ENCODE data around the gene F5.

The F5 gene

GRCh38 chr1:169529068-169529642 is 57.1 kb downstream of the F5 start:
- TF ChIP-seq, protein P1, sequence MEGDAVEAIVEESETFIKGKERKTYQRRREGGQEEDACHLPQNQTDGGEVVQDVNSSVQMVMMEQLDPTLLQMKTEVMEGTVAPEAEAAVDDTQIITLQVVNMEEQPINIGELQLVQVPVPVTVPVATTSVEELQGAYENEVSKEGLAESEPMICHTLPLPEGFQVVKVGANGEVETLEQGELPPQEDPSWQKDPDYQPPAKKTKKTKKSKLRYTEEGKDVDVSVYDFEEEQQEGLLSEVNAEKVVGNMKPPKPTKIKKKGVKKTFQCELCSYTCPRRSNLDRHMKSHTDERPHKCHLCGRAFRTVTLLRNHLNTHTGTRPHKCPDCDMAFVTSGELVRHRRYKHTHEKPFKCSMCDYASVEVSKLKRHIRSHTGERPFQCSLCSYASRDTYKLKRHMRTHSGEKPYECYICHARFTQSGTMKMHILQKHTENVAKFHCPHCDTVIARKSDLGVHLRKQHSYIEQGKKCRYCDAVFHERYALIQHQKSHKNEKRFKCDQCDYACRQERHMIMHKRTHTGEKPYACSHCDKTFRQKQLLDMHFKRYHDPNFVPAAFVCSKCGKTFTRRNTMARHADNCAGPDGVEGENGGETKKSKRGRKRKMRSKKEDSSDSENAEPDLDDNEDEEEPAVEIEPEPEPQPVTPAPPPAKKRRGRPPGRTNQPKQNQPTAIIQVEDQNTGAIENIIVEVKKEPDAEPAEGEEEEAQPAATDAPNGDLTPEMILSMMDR (IDR thresholded peaks at IDR 0.05; ENCODE audit: insufficient read depth, low read depth, low read length, missing control alignments): no peak
- DNase-seq (ENCODE audit: low read depth): peak; percentile 97
- H3K4me3 ChIP-seq (ENCODE audit: low read length): peak overlapping the region; percentile 22

DNA sequence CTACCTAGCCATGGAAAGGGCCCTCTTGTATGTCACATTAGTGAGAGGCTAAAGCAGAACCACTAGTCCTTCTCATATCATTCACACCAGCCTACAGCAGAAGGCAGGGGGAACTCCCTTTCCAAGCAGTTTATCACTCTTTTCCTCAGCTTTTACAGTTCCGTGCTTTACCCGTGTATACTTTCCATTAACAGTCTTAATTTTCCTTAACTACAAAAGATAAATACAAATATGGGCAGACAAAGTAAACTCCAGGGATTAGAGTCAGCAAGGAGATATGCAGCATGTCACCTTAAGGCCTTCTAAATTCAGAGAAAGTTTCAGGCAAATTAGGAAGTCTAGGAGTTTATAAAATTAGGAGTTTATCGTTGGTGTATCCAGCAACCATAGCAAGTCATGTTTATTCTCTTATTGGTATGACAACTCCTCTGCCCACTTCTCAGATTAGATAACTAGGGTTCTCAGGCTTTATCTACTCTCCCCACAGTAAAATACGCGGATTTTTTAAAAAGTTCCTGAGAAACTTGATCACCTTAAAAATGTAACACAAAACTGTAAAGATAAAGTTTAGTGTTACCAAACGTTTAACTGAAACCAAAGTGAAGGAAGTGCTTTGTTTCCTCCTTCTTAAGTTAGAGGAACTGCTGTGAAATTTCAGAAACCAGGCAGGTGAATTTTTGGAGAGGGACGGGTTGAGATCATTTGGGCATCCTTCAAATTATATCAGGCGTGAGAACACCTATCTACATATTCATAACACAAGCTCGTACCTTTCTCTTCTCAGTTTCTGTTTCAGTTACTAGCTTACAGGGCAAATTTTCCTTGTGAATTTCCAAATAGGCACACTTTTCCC is 57.8 kb downstream of the F5 start:
- H3K4me3 ChIP-seq (ENCODE audit: low read length): peak overlapping the region; percentile 22

GRCh38 chr1:169527451-169528214 is 58.6 kb downstream of the F5 start:
- DNase-seq (ENCODE audit: low read depth): peak; percentile 85
- no peak overlapping the region for H3K4me3 ChIP-seq (ENCODE audit: low read length)
- TF ChIP-seq, protein P1 (IDR thresholded peaks at IDR 0.05; ENCODE audit: insufficient read depth, low read depth, low read length, missing control alignments): no peak

More for the DNA sequence above, 57.8 kb downstream of the F5 start:
- peak; percentile 18 for DNase-seq (ENCODE audit: low read depth)
- TF ChIP-seq, protein P1 (IDR thresholded peaks at IDR 0.05; ENCODE audit: insufficient read depth, low read depth, low read length, missing control alignments): no peak

DNA sequence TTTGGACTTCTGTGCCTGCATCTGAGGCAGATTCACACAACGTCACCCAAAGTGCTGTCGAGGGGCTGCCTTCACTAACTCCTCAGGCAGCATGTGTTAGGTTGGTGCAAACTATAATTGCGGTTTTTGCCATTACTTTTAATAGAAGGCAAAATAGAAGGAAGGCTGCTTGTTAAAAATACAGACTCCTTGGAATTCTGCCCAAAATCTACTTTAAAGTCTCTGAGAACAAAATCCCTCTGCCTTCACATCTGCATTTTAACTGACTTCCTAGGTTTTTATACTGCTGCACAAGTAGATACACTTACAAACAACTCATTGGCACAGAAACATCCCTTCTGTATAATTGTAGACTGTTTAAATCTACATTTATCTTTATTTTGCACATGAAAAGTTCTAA is 59.3 kb downstream of the F5 start:
- DNase-seq (ENCODE audit: low read depth): no peak
- TF ChIP-seq, protein P1 (IDR thresholded peaks at IDR 0.05; ENCODE audit: insufficient read depth, low read depth, low read length, missing control alignments): no peak
- H3K4me3 ChIP-seq (ENCODE audit: low read length): no peak overlapping the region

DNA sequence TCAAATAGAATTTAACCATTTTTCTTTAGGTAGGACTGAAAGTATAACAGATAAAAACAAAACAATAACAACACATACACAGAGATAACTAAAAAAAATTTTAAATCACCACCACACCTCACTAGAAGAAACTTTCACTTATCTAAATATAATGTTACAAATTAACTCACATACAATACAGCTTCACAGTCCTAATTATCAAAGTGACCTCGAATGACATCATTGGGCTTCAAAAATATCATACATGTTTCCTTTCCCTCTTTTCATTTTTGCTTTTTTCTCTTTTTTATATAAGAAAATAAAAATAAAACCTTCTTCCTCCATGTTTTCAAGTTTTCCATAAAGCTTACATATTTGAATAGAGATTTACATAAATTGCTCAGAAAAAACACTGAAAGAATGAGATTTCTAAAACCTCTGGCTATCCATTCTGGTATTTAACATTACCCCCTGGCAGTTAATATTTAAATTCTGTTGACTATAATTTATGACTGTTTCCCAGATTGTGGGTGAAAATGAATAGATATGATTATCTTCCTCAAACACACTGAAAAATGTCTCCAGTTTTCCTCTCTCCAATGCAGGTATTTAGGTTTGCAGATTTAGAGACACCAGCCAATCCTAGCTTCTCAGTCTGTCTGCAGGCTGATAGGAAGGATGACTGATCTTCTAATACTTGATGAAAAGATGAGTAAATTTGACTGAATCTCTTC is 60.0 kb downstream of the F5 start:
- no peak overlapping the region for H3K4me3 ChIP-seq (ENCODE audit: low read length)
- no peak for DNase-seq (ENCODE audit: low read depth)
- TF ChIP-seq, protein P1 (IDR thresholded peaks at IDR 0.05; ENCODE audit: insufficient read depth, low read depth, low read length, missing control alignments): no peak

DNA sequence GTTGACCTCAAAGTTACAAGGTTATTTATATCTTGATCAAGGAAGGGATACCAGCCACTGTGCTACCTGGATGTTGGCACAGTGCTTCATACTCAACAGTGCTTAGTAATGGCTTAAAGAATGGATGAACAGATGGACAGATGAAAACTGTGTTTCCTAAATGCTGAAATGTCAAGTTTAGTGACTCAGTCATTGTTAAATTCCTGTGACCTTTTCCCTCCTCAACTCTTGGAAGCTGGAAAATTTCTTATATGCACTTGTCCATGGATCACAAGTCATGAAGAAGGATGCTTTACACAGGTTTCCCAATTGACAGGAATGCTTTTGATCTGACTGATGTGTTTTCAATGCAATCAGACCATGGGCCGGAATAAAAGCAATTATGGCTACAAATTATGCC is 60.9 kb downstream of the F5 start:
- H3K4me3 ChIP-seq (ENCODE audit: low read length): no peak overlapping the region
- TF ChIP-seq, protein P1 (IDR thresholded peaks at IDR 0.05; ENCODE audit: insufficient read depth, low read depth, low read length, missing control alignments): no peak
- no peak for DNase-seq (ENCODE audit: low read depth)
